Measurements from ENCODE around the gene HLA-G.

HLA-G gene

GRCh38 chr6:29792123-29793035, 35.2 kb upstream of the HLA-G start:
- DNase-seq (ENCODE audit: low read depth) = peak; percentile 16

GRCh38 chr6:29793036-29793356, 34.6 kb upstream of the HLA-G start:
- DNase-seq (ENCODE audit: low read depth) = no peak
- no peak for TF ChIP-seq CTCF (conservative IDR thresholded peaks at IDR 0.05; ENCODE audit: control insufficient read depth, insufficient read depth, low read depth, low read length)
- H3K4me3 ChIP-seq (ENCODE audit: control insufficient read depth, low read depth, low read length) = peak overlapping the region; percentile 57

More at GRCh38 chr6:29792123-29793035, 35.2 kb upstream of the HLA-G start:
- peak; percentile 43 for TF ChIP-seq CTCF (conservative IDR thresholded peaks at IDR 0.05; ENCODE audit: control insufficient read depth, insufficient read depth, low read depth, low read length)
- H3K4me3 ChIP-seq (ENCODE audit: control insufficient read depth, low read depth, low read length) = peak overlapping the region; percentile 57

GRCh38 chr6:29793796-29794195, 33.8 kb upstream of the HLA-G start:
- DNase-seq (ENCODE audit: low read depth) = no peak
- no peak overlapping the region for H3K4me3 ChIP-seq (ENCODE audit: control insufficient read depth, low read depth, low read length)
- TF ChIP-seq CTCF (conservative IDR thresholded peaks at IDR 0.05; ENCODE audit: control insufficient read depth, insufficient read depth, low read depth, low read length) = no peak

- no peak for DNase-seq (ENCODE audit: low read depth)
- TF ChIP-seq CTCF (conservative IDR thresholded peaks at IDR 0.05; ENCODE audit: control insufficient read depth, insufficient read depth, low read depth, low read length) = no peak
Observed at GRCh38 chr6:29796026-29796425, 31.6 kb upstream of the HLA-G start.

GRCh38 chr6:29797135-29797534, 30.5 kb upstream of the HLA-G start:
- peak; percentile 95 for DNase-seq (ENCODE audit: low read depth)
- no peak overlapping the region for H3K4me3 ChIP-seq (ENCODE audit: control insufficient read depth, low read depth, low read length)
- no peak for TF ChIP-seq CTCF (conservative IDR thresholded peaks at IDR 0.05; ENCODE audit: control insufficient read depth, insufficient read depth, low read depth, low read length)

More at GRCh38 chr6:29796026-29796425, 31.6 kb upstream of the HLA-G start:
- H3K4me3 ChIP-seq (ENCODE audit: control insufficient read depth, low read depth, low read length) = no peak overlapping the region

GRCh38 chr6:29797966-29798365, 29.7 kb upstream of the HLA-G start:
- H3K4me3 ChIP-seq (ENCODE audit: control insufficient read depth, low read depth, low read length) = no peak overlapping the region
- DNase-seq (ENCODE audit: low read depth) = no peak
- no peak for TF ChIP-seq CTCF (conservative IDR thresholded peaks at IDR 0.05; ENCODE audit: control insufficient read depth, insufficient read depth, low read depth, low read length)
